NCI-H526 treated with DMSO at 0.1 percent for 48 hours (cell line): Measurements from ENCODE around the gene POTEH.
"Not testable (repeated sequence)": the region's sequence is repeated elsewhere in the genome, so short reads cannot be mapped to it uniquely, and the experiment has no call there.

Experiments used
- DNase-seq: peaks from one replicate; lab custom pipeline; 2025; lab: John Stamatoyannopoulos, UW

The POTEH gene

GRCh38 chr22:15738157-15738908 lies 48.5 kb downstream of the POTEH start:
- not testable (repeated sequence) for DNase-seq

- DNase-seq, result not testable (repeated sequence)
Measured at GRCh38 chr22:15738909-15739391, 49.1 kb downstream of the POTEH start.

- not testable (repeated sequence) for DNase-seq
Measured at GRCh38 chr22:15747636-15748323, 58.0 kb downstream of the POTEH start.

GRCh38 chr22:15749181-15749970 lies 59.5 kb downstream of the POTEH start:
- DNase-seq, result not testable (repeated sequence)

- DNase-seq, result not testable (repeated sequence)
Measured at GRCh38 chr22:15759443-15760097, 69.7 kb downstream of the POTEH start.

- DNase-seq, result not testable (repeated sequence)
Measured at GRCh38 chr22:15760388-15761150, 70.7 kb downstream of the POTEH start.

- not testable (repeated sequence) for DNase-seq
Measured at GRCh38 chr22:15761151-15761777, 71.4 kb downstream of the POTEH start.

GRCh38 chr22:15763559-15763958 lies 73.7 kb downstream of the POTEH start:
- not testable (repeated sequence) for DNase-seq
